CD4-positive, alpha-beta T cell treated with Interleukin-15 for 1 hour (primary cell): ENCODE results near the gene ADAM10.
"Not testable (repeated sequence)": the region's sequence is repeated elsewhere in the genome, so short reads cannot be mapped to it uniquely, and the experiment has no call there.

ENCODE experiments used
- DNase-seq: peaks from one replicate; pipeline ENCODE4 v3.0.0-alpha.2; 2020

ADAM10 gene, protein sequence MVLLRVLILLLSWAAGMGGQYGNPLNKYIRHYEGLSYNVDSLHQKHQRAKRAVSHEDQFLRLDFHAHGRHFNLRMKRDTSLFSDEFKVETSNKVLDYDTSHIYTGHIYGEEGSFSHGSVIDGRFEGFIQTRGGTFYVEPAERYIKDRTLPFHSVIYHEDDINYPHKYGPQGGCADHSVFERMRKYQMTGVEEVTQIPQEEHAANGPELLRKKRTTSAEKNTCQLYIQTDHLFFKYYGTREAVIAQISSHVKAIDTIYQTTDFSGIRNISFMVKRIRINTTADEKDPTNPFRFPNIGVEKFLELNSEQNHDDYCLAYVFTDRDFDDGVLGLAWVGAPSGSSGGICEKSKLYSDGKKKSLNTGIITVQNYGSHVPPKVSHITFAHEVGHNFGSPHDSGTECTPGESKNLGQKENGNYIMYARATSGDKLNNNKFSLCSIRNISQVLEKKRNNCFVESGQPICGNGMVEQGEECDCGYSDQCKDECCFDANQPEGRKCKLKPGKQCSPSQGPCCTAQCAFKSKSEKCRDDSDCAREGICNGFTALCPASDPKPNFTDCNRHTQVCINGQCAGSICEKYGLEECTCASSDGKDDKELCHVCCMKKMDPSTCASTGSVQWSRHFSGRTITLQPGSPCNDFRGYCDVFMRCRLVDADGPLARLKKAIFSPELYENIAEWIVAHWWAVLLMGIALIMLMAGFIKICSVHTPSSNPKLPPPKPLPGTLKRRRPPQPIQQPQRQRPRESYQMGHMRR

DNA sequence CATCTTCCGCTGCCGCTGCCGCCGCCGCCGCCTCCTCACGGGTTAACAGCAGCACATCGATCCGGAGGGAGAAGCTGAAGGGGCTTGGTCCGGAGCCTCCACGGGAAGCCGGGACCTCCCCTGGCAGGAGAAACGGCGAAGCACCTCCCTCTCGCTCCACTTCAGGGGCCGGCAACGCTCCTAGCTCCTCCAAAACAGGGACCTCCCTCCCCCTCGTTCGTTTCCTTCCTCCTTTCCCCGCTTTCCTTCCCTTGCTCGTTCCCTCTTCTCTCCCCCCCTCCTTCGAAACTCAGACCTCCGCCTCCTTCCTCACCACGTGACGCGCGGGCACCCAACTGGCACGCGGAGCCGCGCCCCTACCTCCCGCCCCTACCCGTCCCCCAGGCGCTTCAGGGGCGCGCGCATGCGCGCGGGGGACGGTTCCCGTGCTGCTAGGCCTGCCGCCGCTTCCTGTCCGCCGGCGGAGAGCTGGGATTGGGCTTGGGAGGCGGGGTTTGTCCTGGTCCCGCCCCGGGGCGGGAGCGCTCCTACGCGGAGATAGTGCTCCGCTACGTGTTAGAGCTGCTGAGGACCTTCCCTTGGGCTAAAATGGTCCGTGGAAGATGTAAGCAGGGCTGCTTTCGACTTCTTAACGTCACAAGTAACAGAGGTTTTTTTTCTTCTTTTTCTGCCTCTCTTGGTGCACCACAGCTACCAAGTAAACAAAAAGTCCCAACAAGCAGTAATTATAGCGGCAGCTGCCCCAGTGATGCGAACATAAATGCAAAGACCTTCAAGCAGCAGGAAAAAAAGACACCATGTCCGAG, at the start of gene ADAM10:
Gene ADAM10, minus strand, starts transcription at position 176 of the 806 bp plus-strand sequence. Its CDS starts 173 bp downstream, at position 3.
- DNase-seq: peak; percentile 99

DNA sequence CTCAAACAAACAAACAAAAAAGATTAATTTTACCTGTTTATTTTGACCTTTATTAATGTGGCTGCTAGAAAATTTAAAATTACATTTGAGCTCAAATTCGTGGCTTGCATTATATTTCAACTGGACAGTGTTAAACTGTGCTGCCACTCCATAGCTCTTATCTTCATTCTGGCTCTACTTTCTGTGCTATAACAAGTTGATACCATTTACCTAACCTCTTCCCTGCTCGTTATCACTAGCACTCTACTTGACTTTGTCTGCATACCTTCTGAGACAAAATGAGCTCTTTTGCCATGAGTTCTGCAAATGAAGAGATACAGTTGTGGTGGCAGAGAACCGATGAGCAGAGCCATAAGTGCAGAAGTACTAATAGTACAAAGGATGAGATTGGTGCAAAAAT, 48.0 kb upstream of the ADAM10 start:
- DNase-seq: no peak

DNA sequence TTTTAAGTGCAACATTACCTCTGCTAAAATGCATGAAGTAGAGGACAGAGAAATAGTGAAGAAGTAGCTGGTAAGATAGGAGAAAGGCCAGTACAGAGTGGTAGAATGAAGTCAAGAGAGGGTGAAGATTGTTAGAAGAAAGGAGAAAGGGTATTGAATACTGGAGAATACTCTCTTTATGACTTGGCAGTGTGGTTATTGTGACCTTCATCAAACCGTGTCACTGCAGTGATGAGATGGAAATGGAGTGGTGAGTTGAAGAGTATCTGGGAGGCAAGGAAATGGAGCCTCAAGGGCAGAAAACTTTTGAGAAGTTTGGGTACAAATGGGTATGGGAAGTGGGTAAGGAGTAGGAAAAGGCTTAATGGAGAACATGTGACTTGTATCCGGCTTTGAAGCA, 46.3 kb upstream of the ADAM10 start:
- no peak for DNase-seq

DNA sequence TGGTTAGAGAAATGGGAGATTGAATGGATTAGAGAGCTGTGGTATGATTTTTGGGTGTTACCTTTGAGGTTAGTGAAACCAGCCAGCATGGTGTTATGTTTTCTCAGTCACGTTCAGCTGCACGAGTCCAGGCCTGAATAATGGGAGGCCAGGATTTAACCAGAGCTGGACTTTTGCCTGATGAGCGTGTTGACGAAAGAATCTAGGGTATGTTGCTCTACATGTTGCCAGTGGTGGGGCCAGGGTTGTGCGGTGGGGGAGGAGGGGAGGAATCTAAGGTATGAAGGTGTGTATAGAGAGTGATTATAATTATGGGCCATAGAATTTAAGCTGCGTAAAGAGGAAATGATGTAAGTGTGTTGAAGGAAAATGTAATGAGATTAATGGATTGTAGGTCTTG, 44.4 kb upstream of the ADAM10 start:
- DNase-seq: no peak

DNA sequence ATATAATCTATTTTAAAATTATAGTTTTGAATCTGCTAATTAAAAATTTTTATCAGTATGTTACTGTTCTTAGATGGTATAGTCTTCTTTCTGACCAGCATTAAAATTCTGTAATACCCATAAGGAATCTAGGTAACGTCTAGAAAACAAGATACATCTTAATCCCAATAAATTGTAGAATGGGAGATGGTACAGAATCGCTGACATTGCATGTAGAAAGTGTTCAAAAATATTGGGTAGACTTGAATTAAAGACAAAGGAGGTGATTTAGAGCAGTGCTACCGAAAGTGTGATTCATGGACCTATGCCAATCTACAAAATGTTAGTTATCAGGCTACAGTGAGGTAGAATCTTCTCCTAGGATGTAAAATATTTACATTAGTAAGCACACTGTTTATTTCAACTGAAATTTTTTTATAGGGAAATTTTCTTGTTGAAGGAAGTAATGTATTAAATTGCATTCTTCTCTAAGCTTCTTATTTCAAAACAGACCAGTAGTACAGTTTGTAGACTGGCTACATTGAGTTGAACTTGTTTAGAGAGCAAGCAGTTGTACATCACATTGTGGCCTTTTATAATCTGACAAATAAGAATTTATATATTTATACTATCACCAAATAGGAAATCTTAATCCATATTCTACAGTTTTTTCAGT, 38.7 kb upstream of the ADAM10 start:
- no peak for DNase-seq

DNA sequence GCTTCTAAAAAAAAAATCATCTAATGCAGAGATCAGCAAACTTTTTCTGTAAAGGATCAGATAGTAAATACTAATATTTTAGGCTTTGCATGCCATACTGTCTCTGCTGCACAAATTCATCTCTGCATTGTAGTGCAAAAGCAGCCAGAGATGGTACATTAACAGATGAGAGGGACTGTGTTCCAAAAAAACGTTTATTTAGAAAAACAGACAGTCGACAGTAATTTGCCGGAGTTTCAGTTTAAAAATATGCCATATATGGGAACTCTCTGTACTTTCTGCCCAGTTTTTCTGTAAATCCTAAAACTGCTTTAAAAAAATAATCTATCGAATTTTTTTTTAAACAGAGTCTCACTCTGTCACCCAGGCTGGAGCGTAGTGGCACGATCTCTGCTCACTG, 35.8 kb upstream of the ADAM10 start:
- no peak for DNase-seq

DNA sequence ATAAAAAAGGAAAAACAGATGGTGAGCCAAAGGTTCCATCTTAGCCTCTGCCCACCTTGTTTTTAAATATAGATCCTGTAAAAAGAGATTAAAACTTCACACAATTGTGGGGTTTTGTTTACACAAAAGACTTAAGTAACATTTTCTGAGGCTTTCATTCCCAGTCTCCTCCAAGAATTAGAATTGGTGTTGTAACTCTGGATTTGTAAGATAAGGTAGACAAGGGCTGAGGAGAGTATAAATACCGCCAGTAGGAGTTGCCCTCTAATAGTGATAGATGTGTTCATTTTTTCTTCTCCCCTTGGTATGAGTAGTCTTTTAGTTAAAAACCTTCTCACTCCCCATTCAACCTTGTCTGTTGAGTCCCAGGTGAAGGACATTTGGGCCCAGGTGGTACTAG, 30.0 kb upstream of the ADAM10 start:
- DNase-seq: no peak

DNA sequence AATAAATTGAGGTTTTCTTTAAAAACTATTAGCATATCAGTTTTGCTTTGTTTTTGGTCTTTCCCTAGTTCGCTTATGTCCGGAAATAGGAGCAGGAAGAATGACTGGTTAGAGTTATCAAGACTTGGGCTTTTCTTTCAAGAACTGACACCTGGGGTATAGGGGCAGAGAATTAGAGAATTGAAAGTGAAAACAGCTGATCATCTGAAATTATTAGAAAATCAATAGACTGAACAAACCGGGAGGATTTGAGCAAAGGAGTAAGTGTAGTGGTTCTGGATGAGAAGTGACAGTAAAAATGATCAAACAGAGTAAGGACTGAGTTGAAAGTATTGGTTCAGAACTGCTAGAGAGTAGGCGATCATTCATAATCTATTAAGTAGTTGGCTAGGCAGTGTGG, 27.6 kb upstream of the ADAM10 start:
- DNase-seq: no peak

DNA sequence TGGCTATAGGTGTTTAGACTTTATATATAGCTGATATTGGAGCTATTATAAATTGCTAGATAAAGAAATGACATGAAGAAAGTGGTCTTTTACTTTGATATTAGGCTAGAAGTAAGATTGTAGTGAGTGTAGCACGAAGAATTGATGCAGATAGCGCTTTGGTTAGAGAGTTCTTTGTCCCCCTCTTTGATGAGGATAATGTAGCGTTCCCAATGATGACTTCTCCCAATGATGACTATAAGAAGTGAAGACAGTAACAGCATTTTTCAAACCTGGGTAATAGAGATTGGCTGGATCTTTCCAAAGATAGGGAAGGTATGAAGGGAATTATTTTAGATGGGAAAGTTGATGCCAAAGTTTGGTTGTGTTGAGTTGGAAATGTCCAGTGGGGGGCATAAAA, 25.9 kb upstream of the ADAM10 start:
- no peak for DNase-seq

DNA sequence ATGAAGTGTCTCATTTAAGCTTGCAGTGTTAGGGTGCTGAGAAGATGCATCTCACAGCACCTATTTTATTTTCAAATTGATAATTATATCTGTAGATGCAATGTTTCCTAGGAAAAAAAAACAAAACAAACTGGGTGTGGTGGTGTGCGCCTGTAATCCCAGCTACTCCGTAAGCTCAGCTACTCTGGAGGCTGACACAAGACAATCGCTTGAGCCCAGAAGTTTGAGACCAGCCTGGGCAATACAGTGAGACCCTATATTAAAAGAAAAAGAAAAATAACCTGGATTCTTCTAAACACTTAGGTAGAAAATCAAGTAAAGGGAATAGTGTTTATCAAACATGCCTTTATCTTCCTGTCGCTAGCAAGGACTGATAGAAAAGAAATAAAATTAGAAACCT, 23.5 kb upstream of the ADAM10 start:
- DNase-seq: no peak

DNA sequence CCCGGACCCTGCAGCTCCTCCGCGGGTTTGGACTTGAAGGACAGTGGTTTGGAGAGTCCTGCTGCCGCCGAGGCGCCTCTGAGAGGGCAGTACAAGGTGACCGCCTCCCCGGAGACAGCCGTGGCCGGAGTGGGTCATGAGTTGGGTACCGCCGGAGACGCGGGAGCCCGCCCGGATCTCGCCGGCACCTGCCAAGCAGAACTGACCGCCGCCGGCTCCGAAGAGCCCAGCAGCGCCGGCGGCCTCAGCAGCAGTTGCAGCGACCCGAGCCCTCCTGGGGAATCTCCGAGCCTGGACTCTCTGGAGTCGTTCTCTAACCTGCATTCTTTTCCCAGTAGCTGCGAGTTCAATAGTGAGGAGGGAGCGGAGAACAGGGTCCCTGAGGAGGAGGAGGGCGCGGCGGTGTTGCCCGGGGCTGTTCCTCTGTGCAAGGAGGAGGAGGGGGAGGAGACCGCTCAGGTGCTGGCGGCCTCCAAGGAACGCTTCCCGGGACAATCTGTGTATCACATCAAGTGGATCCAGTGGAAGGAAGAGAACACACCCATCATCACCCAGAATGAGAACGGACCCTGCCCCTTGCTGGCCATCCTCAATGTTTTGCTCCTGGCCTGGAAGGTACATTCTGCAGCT, 22.2 kb upstream of the ADAM10 start:
- no peak for DNase-seq

DNA sequence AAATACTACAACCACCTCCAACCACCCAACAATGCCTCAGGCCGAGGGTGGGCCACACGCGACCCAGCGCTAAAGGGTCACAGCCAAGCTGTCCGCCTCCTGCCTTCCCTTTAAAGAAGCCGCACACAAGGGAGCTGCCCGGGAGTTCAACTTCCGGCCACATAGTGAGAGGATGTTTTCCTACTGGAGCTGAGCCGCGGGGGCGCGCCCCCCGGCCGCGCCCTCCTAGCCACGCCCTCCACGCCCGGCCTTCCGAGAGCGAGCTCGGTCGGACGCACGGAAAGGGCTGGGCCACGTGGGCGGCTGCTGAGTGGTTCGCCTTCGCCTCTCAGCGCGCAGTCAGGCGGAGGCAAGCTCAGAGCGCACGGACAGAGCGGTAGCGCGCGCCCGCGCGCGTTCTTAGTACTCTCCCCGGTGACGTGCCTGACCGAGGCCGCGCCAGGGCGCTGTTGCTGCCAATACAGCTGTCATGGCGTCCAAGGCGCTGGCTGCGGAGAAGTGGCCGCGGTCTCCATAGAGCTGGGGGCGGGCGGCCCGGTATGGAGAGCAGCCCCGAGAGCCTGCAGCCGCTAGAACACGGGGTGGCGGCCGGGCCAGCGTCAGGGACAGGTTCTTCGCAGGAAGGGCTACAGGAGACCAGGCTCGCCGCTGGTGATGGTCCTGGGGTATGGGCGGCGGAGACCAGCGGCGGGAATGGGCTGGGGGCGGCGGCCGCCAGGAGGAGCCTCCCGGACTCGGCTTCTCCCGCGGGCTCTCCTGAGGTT, 21.5 kb upstream of the ADAM10 start, which contains the start of gene MINDY2:
Gene MINDY2, plus strand, starts transcription at position 446 of the 764 bp plus-strand sequence. Its CDS starts 94 bp downstream, at position 540.
- DNase-seq: peak; percentile 94

DNA sequence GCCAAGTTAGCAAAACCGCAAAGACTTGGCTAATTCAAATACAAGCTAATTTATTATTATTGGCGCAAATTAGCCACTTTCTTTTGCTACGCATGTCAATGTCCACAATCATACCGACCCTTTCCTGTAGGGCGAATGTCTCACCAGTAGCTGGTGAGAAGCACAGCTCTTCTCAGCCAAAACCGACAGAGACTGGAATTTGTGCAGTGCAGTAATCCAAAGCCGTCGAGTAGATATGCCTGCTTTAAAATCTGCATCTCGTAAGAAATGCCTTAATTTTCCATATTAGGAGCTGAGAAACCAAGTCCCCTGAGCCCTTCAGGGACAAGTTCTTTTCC, 21.0 kb upstream of the ADAM10 start:
- DNase-seq: no peak

DNA sequence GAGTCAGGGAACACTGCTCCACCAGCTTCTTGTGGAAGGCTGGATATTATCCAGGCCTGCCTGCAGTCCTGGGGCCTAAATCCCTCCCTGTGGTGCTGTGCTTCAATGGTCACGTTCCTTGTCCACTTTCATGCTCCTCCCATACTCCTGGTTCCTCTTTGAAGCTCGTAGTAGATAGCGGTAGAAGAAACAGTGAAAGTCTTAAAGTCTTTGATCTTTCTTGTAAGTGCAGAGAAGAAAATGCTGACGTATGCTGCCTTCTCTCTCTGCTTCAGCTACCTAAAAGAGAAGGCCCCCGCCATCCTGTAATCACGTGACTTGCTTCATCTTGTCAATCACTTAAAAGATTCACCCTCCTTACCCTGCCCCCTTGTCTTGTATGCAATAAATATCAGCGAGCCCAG, 19.1 kb upstream of the ADAM10 start:
- not testable (repeated sequence) for DNase-seq

DNA sequence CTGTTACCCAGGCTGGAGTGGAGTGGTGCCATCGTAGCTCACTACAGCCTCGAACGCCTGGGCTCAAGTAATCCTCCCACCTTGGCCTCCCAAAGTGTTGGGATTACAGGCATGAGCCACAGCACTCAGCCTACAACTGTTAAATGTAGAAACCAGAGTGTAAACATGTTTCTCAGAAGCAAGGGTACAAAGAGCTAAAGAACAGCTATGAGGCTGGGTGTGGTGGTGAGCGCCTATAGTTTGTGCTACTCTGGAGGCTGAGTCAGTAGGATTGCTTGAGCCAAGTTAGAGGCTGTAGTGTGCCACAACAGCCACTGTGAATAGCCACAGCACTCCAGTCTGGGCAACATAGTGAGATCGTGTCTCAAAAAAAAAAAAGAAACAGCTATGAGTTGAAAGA, 16.8 kb upstream of the ADAM10 start:
- no peak for DNase-seq

DNA sequence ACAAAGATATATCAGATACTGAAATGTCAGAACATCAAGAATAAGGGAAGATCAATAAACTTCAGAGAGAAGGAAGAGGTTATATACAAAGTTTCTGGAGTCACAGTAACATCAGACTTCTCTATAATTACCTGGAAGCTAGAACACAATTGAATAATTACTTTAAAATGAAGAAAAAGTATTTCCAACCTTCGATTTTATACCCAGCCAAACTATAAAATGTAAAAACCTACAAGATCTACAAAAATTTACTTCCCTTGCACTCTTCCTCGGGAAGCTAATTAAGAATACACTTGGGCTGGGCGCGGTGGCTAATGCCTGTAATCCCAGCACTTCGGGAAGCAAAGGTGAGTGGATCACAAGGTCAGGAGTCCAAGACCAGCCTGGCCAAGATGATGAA, 15.0 kb upstream of the ADAM10 start:
- no peak for DNase-seq

DNA sequence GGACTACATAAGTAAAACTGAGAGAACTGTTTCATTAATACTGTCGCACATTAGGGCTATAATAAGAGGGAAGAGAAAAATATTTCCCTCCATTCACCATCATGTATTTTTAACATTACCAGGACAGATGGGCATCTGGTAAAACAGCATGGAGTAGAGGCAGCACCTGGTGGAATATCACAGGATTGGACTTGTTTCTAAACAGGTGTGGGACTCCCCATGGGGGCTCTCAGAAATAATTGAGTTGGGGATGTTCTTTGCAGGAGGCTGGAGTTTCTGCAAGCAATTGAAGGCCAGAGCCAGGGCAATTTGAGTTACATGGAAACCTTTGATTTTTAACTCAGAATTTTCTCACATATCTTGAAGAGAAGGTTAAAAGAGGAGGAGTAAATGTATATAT, 13.2 kb upstream of the ADAM10 start:
- no peak for DNase-seq

DNA sequence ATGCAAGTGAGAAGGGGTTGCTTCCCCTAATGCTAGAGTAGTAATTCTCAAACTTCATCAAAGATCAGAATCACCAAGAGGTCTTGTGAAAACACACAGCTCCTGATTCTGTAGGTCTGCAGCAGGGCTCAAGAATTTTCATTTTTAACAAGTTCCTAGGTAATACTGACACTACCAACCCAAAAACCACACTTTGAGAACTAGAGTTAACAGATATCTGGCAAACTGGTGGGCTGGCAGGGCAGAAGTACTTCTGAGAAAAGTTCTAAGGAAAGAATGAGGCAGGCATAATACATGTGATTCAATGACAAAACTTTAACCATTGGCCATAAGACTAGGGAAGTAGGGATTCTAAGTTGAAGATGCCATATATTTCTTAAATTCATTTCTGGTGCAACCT, 12.8 kb upstream of the ADAM10 start:
- no peak for DNase-seq

DNA sequence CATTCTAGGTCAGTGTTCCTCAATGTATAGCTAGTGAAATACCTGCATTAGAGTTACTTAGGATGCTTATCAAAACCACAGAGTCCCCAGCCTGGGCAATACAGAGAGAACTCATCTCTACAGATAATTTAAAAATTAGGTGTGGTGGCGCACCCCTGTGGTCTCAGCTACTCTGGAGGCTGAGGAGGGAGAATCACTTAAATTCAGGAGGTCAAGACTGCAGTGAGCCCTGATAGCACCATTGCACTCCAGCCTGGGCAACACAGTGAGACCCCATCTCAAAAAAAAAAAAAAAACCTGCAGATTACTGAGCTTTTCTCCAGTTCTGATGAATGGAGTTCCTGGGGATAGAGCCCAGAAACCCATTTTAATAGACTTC, 11.5 kb upstream of the ADAM10 start:
- DNase-seq: no peak

DNA sequence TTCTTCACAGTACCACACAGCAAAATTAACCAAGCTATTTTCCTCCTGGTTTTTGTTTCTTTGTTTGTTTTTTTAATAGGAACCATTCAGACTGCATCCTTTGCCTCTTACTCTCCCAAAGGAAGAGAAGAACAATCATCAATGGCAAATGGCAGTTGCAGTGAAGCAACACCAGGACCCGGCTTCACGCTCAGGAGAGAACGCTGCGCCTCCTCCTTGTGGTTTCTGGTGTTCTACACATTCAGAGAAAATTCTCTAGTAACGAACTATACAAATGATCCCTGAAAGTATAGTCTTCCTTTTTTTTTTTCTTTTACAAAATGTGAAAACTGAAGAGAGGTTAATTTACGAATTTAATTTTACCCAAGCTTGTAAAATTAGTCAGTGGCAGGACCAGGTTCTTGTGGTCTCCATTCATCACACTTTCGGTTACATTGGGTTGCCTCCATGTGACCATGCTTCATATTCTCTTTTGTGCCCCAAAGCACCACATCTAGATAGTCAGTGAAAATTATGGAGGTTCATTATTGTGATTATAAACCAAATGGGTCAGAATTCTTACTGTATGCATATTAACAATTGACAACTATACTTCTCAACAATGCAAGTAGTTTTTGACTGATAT, 11.0 kb upstream of the ADAM10 start:
- no peak for DNase-seq

DNA sequence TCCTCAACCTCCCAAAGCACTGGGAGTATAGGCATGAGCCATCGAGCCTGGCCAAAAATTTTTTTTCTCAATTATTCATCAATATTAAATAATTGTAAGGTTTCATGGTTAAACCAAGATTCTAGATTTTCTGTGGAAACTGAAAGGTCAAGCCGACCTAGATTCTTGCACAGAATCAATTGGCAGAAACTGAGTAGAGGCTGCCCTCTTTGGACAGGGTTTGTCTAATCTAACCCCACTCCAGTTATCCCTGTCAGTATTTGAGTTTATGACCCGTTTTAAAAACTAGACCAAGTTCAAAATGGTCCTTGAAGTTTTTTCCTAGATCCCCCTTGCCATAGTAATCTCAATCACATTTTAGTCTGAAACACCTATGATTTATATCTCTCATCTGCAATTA, 8.6 kb upstream of the ADAM10 start:
- DNase-seq: no peak
